NCI-H510A treated with DMSO at 0.1 percent for 48 hours (cell line): ENCODE data around the gene USP28.
A peak's percentile ranks its signal among the peaks of the same experiment; 100 is the strongest.
"Not testable (repeated sequence)": the region's sequence is repeated elsewhere in the genome, so short reads cannot be mapped to it uniquely, and the experiment has no call there.

Experiments used
- DNase-seq: peaks from one replicate; lab custom pipeline; 2025; lab: John Stamatoyannopoulos, UW

USP28 gene

GRCh38 chr11:113875234-113876073, at the start of gene USP28:
TSS of gene USP28 (minus strand) at chr11:113875572. CDS start at chr11:113875501, 71 bp downstream.
- peak; percentile 95 for DNase-seq

GRCh38 chr11:113923572-113923971, 48.2 kb upstream of the USP28 start:
- DNase-seq, result no peak

- not testable (repeated sequence) for DNase-seq
These were observed 36.1 kb upstream of the USP28 start for GRCh38 chr11:113911491-113911890.

- no peak for DNase-seq
These were observed 32.7 kb upstream of the USP28 start for GRCh38 chr11:113908098-113908497.

GRCh38 chr11:113907681-113908080, 32.3 kb upstream of the USP28 start:
- DNase-seq, result no peak

GRCh38 chr11:113907152-113907551, 31.8 kb upstream of the USP28 start:
- no peak for DNase-seq

GRCh38 chr11:113906516-113906915, 31.1 kb upstream of the USP28 start:
- DNase-seq, result no peak

- DNase-seq, result peak; percentile 49
These were observed 30.7 kb upstream of the USP28 start for GRCh38 chr11:113906038-113906437.

GRCh38 chr11:113904379-113905101, 29.2 kb upstream of the USP28 start, which contains the start of gene HTR3B:
TSS of gene HTR3B (plus strand) at chr11:113904796. CDS start at chr11:113904934, 138 bp downstream.
- no peak for DNase-seq

GRCh38 chr11:113901141-113901540, 25.8 kb upstream of the USP28 start:
- no peak for DNase-seq

- DNase-seq, result peak; percentile 42
These were observed 20.9 kb upstream of the USP28 start for GRCh38 chr11:113896156-113896879.

GRCh38 chr11:113895367-113896155, 20.2 kb upstream of the USP28 start:
- DNase-seq, result peak; percentile 51

GRCh38 chr11:113894421-113894996, 19.1 kb upstream of the USP28 start:
- no peak for DNase-seq

- no peak for DNase-seq
These were observed 13.5 kb upstream of the USP28 start for GRCh38 chr11:113888848-113889247.

- DNase-seq, result no peak
These were observed 10.5 kb upstream of the USP28 start for GRCh38 chr11:113885897-113886296.

- no peak for DNase-seq
These were observed 9.0 kb upstream of the USP28 start for GRCh38 chr11:113884361-113884836.

- no peak for DNase-seq
These were observed 6.5 kb upstream of the USP28 start for GRCh38 chr11:113881856-113882255.

GRCh38 chr11:113880971-113881370, 5.6 kb upstream of the USP28 start:
- DNase-seq, result no peak

- not testable (repeated sequence) for DNase-seq
These were observed 4.1 kb upstream of the USP28 start for GRCh38 chr11:113879446-113879845.

GRCh38 chr11:113877670-113878055, 2.3 kb upstream of the USP28 start:
- DNase-seq, result no peak
